Measurements from ENCODE around the gene L3MBTL3.
"Not testable (repeated sequence)": the region's sequence is repeated elsewhere in the genome, so short reads cannot be mapped to it uniquely, and the experiment has no call there.

Gene L3MBTL3

GRCh38 chr6:130093546-130093945 lies 75.2 kb downstream of the L3MBTL3 start:
- DNase-seq: no peak

DNA sequence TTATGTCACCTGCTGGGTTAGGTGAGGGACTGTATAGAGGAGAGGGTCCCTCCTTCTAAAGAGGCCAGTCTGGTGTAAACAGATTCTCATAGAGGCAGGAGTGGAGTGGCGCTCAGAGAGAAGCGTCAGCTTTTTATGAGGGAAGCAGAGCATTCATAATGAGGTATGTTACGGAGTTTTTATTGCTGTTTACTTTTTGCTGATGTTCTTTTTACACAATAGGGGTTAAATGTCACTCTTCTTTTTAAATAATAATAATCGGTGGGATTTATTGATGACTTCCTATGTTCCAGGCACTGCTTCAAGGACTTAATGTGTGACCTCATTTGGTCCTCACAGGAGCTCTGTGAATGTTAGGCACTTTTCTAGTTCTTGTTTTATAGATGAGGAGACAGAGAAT lies 79.9 kb downstream of the L3MBTL3 start:
- no peak for DNase-seq

DNA sequence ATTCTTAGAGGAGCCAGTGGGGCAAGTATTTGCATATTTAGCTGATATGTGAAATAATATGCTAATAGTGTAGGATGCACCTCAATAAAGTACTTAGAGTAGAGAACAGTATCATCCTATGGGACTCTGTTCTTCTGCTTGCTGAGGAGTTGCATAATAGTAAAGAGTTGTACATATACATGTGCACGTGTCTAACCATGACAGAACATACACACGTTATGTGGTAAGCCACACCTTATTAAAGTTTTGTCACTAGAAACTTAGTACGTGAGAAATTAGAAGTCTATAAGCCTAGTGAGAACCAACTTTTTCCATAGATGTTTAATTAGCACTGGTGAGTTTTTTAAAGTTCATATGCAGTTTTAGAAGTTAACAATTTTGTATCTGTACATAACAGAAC lies 80.7 kb downstream of the L3MBTL3 start:
- DNase-seq: no peak

DNA sequence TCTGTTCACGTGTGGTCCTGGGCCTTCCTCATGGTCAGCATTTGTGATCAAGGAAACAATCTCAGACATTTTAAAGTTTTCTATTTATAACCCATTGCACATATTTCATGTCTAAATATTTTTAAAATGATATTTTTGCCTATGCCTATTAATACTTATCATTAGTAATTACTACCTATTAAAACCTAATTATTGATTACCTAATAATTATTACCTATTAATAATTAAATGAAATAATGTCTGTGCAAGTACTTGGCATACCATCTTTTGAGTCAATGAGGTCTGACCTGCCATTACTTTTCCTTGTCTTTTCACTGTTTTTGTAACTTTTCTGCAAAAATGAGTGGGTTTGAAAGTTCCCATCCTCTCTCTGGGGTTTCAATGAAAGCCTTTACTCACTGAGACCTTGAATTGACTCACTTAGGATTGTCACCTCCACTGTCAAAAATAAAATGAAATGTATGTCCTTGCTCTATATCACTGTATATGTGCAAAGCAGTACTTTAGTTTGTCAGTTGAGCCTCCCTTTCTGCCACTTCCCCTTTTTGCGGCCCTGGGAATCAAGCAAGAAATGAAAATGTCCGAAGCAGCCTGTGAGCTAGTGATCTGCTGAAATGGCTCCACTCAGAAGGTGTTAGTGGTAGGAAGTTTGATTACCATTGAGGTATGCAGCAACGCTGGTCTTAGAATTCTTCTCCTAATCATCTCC lies 87.8 kb downstream of the L3MBTL3 start:
- no peak for DNase-seq

- DNase-seq: no peak
Observed at GRCh38 chr6:130107710-130108109, 89.3 kb downstream of the L3MBTL3 start.

- no peak for DNase-seq
Observed at GRCh38 chr6:130111031-130111430, 92.7 kb downstream of the L3MBTL3 start.

DNA sequence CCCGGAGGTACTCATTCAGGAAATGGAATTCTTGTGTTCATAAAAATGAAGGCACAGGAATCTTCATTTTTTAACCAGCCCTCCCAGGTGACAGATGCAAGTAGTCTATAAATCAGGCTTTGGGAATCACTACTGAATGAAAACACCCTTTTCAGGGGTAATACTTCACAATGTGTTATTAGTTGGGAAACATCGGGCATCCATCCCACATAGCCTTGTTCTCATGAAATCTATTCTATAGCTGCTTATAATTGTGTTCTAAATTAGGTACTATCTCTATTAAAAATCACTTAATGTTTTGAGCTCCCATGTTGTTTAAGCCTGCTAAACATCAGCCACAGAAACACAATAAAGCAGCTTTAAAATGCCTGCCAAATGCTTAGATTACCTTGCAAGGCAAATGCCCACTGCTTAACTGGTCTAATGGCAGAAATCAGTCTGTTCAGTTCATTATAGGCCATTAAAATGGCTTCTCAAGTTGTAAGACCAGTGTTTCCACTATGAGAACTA lies 94.9 kb downstream of the L3MBTL3 start:
- no peak for DNase-seq

- no peak for DNase-seq
Observed at GRCh38 chr6:130115036-130115435, 96.7 kb downstream of the L3MBTL3 start.

DNA sequence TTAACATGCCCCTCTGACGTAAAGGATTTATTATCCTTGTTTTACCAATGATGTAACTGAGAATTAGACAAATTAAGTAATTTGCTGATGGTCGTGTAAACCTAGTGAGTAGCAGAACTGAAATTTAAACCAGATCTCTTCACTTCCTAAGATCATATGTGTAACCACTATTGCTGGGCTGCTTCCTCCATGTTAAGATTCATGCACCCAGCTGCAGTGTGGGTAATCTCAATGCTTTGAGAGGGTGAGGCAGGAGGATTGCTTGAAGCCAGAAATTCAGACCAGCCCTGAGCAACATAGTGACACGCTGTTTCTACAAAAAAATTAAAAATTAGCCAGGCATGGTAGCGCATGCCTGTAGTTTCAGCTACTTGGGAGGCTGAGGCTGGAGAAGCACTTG lies 97.9 kb downstream of the L3MBTL3 start:
- DNase-seq: no peak

DNA sequence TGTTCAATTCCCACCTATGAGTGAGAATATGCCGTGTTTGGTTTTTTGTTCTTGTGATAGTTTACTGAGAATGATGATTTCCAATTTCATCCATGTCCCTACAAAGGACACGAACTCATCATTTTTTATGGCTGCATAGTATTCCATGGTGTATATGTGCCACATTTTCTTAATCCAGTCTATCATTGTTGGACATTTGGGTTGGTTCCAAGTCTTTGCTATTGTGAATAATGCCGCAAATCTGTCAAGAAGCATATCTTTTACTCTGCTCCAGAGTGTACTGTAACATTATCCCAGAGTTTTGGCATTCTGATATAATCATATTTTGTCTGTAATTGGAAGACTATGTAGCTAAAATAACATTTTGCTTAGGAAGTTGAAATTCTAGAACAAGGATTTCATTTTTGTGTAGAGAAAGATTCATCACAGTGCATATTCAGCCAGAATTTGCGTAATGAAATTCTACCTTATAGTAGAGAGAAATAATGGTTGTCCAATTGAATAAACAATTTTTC lies 98.9 kb downstream of the L3MBTL3 start:
- DNase-seq: not testable (repeated sequence)

- DNase-seq: no peak
Observed at GRCh38 chr6:130118236-130118635, 99.9 kb downstream of the L3MBTL3 start.

- DNase-seq: no peak
Observed at GRCh38 chr6:130119211-130119610, 100.8 kb downstream of the L3MBTL3 start.

- no peak for DNase-seq
Observed at GRCh38 chr6:130120731-130121130, 102.3 kb downstream of the L3MBTL3 start.

GRCh38 chr6:130122243-130122642 lies 103.9 kb downstream of the L3MBTL3 start:
- DNase-seq: no peak

GRCh38 chr6:130127195-130127594 lies 108.8 kb downstream of the L3MBTL3 start:
- DNase-seq: no peak

DNA sequence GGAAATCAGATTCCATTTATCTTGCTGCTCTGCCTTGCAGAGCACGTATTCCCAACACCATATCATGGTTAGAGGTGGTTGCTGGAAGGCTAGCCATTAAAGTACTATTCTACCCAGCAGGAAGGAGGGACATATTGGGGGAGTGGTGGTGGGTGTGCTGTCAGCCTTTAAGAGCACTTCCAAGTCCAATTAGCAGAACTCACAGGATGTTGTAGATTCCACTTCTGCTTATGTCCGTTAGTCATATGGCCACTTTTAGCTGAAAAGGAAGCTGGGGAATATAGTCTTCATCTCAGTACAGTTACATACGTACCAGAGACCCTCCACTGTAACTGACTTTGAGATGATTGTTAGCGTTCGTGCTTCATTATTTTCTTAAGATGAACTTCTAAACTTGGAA lies 109.9 kb downstream of the L3MBTL3 start:
- DNase-seq: no peak

DNA sequence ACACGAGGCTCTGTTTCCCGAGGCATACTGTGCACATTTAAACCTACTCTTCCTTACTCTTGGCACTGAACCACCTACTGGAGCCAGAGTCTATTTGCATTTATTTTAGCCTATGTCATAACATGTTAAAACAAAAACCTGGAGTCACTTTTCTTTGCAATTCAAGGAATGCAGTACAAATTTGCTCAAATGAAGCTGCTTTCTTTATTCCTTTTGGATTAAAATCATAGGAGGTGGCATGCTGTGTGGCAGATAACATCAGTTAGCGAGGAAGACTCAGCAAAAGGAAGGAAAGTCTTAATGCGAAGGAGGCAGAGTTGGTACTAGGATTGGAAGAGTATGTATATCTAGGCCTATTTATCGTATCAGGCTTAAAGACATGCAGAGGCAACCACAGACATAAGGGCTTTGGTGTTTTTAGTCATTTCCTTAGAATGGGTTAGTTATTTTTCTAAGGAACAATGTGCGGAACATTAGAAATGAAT lies 111.4 kb downstream of the L3MBTL3 start:
- no peak for DNase-seq

DNA sequence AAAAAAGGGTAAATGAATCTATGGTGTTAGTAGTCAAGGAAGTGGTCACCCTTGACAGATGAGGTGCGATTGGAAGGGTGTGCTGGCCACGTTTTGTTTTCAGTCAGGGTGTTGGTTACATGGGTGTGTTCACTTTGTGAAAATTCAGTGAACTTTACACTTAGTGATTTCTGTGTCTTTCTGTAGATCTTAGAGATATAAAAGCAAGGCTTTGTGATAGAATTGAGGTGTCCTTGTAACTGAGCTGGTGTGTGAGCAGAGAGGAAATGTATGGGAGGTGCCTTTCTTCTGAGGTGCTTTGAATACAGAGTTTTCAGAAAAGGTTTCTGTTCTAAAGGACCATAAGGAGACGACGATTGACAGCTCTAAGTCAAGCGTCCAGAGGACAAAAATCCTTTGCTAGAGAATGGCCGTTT lies 113.9 kb downstream of the L3MBTL3 start:
- DNase-seq: no peak

- DNase-seq: no peak
Observed at GRCh38 chr6:130134582-130134981, 116.2 kb downstream of the L3MBTL3 start.

DNA sequence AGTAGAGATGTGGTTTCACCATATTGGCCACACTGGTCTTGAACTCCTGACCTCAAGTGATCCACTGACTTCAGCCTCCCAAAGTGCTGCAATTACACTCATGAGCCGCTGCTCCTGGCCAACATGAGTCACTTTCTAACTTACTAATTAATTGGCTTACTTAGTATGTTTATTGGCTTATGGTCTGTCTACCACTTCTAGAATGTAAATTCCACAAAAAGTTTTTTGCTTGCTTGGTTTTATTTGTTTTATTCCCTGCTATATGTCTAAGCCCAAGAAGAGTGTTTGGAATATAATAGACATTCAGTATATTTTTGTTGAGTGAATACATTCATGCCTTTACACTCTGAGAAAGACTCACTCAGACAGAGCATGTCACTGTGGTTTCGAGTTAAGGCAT lies 118.4 kb downstream of the L3MBTL3 start:
- DNase-seq: no peak

DNA sequence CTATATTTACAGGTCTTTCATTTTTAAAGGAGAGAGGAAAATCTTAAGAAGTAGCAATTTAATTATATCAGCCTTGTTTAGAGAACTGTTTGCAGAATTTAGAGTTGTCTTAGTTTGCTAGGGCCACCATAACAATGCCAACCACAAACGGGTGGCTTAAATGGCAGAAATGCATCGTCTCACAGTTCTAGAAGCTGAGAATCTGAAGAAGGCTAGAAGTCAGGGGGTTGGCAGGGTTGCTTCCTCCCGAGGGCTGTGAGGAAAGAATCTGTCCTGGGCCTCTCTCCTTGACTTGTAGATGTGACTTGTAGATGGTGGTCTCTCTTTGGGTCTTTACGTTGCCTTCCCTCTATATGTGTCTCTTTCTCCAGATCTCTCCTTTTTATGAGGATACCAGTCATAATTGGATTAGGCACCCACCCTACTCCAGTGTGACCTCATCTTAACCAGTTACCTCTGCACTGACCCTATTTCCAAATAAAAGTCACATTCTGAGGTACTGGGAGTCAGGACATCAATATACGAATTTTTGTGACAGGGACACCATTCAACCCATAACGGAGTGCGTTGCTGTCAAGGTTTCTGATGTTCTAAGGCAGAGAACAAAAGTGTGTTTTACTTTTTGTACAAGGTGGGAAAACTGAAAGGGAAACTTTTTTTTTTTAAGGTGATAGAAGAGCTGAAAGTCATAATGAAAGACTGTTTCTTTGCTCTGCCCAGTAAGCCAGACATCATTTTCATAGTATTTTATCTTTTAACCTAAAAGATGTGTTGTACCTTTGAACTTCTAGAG lies 119.9 kb downstream of the L3MBTL3 start:
- no peak for DNase-seq

GRCh38 chr6:130138909-130139242 lies 120.5 kb downstream of the L3MBTL3 start:
- DNase-seq: no peak

DNA sequence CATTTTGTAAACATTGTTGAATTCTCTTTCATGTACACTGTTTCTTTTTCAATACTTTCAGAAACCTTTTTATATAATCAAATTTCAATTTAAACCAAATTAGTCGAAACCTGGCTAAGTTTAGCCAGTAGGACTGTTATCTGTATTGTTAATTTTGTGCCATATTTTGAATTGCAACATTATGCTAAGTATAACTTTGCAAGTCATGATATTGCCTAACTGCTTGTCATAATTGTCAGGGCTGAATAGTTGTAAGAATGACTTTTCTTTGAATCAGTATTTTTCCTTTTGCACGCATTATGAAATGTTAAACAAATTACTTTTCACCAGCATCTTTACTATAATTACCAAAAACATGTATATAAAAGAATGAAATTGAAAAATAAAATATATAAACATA lies 121.7 kb downstream of the L3MBTL3 start:
- no peak for DNase-seq

DNA sequence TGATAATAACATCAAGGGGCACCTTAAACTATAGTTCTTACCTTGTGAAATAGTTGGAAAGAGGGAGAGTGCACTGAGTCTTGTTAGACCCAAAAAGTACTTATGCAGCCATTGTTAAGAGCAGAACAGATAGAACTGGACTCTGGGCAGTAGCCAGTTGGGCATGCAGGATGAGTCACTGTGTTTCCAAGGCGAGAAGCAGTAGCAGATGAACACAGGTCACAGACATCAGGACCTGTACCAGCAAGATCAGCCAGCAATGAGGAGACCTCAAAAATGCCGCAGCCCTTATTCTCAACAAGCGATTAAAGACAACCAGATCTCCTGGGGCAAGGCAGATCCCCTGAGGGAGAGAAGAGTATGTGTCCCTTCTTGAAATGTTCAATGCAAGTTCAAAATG lies 125.3 kb downstream of the L3MBTL3 start:
- no peak for DNase-seq
